ENCODE measurements around the gene FGD5. TPM values are rescaled to one million over a fixed set of nuclear protein-coding genes. Genes with fewer than 3 reads are reported as not detected.
A peak's percentile ranks its signal among the peaks of the same experiment; 100 is the strongest.

Gene FGD5
- total and polyA plus RNA-seq, 9 of the 15 experiments (the other 6 are each of a cell fraction or from before 2014, with no cell fraction given) = 0.18 TPM; not detected in 8

GRCh38 chr3:14947886-14948608 lies 129.3 kb downstream of the FGD5 start (continued):
- no peak for TF ChIP-seq RREB1 (CRISPR knock-in tag; IDR thresholded peaks at IDR 0.05)
- TF ChIP-seq TGIF2 (CRISPR knock-in tag; IDR thresholded peaks at IDR 0.05) = peak; percentile 69; the same call in 1 of the 2 replicates
- TF ChIP-seq ELK3 (CRISPR knock-in tag; IDR thresholded peaks at IDR 0.05) = no peak
- peak; percentile 78; the same call in 1 of the 2 replicates for TF ChIP-seq ZNF263 (CRISPR knock-in tag; IDR thresholded peaks at IDR 0.05; ENCODE audit: borderline replicate concordance)
- TF ChIP-seq HDAC6 (IDR thresholded peaks at IDR 0.05; ENCODE audit: low read depth, low read length) = no peak
- TF ChIP-seq ZMIZ1 (IDR thresholded peaks at IDR 0.05; ENCODE audit: low read depth in 2 of 2, low read length in 2 of 2) = peak in 1 of 2 experiments; percentile 26; a peak in 1 of 4 replicates
- TF ChIP-seq TCF7L2 (IDR thresholded peaks at IDR 0.05; ENCODE audit: low read depth, low read length) = 0 out of 2 replicates have a peak, but pooled peaks have one; percentile 20
- TF ChIP-seq PHF8 (IDR thresholded peaks at IDR 0.05; ENCODE audit: borderline replicate concordance, low read length) = peak; percentile 77
- no peak; the same call in 1 of the 2 replicates for TF ChIP-seq SUPT5H (IDR thresholded peaks at IDR 0.05)
- TF ChIP-seq POU5F1 (IDR thresholded peaks at IDR 0.05; ENCODE audit: borderline replicate concordance, low read depth, low read length, partially characterized antibody) = no peak
- TF ChIP-seq SRSF7 (optimal IDR thresholded peaks at IDR 0.05; ENCODE audit: low read depth, low read length) = no peak
- TF ChIP-seq MXD1 (CRISPR knock-in tag; IDR thresholded peaks at IDR 0.05; ENCODE audit: borderline replicate concordance, poor library complexity, severe bottlenecking) = no peak
- TF ChIP-seq ZNF512 (tag; IDR thresholded peaks at IDR 0.05) = no peak

All from K562 (cell line).